K562 (cell line): ENCODE measurements around the gene RPL21. TPM values are rescaled to one million over a fixed set of nuclear protein-coding genes. Genes with fewer than 3 reads are reported as not detected.

ENCODE experiments used
- ATF3 ChIP-seq, 2 experiments: fragments of 450-650 bp in 1 of 2; sonication (generic) in 1 of 2; formaldehyde crosslinking in 1 of 2; IDR thresholded peaks in 1 of 2; conservative IDR thresholded peaks in 1 of 2; 2 replicates each; pipeline versions ENCODE4 v1.6.1 to v1.8.1; 2016 to 2023; ENCODE audit warnings: mild to moderate bottlenecking in 2 of 2, moderate library complexity in 2 of 2, inconsistent platforms in 1 of 2, missing genetic modification reagents in 1 of 2
- ATF7 ChIP-seq: fragments of 450-650 bp; IDR thresholded peaks from 2 replicates; pipeline ENCODE4 v1.7.1; 2014; ENCODE audit warnings: mild to moderate bottlenecking, moderate library complexity
- CBX5 ChIP-seq: IDR thresholded peaks from 2 replicates; pipeline ENCODE4 v1.6.1; 2014; ENCODE audit warnings: low read depth, borderline replicate concordance
- CHD2 ChIP-seq: IDR thresholded peaks from 2 replicates; pipeline ENCODE4 v1.6.1; 2011; ENCODE audit warnings: low read depth, low read length
- HDAC1 ChIP-seq, 2 experiments: fragments of 450-650 bp; IDR thresholded peaks; 2 replicates each; pipeline ENCODE4 v1.6.1; 2016 to 2017; ENCODE audit warnings: inconsistent platforms in 1 of 2, mild to moderate bottlenecking in 1 of 2, moderate library complexity in 1 of 2
- L3MBTL2 ChIP-seq: fragments of 450-650 bp; IDR thresholded peaks from 2 replicates; pipeline ENCODE4 v1.6.1; 2016; ENCODE audit warnings: mild to moderate bottlenecking, moderate library complexity
- MAFG ChIP-seq: fragments of 450-650 bp; conservative IDR thresholded peaks from 2 replicates; pipeline ENCODE4 v1.6.1; 2016; ENCODE audit warnings: missing genetic modification characterization, missing compliant biosample characterization
- MTF1 ChIP-seq: fragments of 250-450 bp; sonication (Bioruptor Pico); IDR thresholded peaks from 2 replicates; pipeline ENCODE4 v1.9.0; 2021; ENCODE audit warnings: moderate library complexity, mild to moderate bottlenecking, inconsistent platforms, borderline replicate concordance
- NR3C1 ChIP-seq: sonication (generic); formaldehyde crosslinking; IDR thresholded peaks from 2 replicates; pipeline ENCODE4 v1.8.1; 2022; ENCODE audit warnings: missing genetic modification reagents
- RNF2 ChIP-seq: sonication (generic); IDR thresholded peaks from 2 replicates; pipeline ENCODE4 v1.6.1; 2016
- SRSF9 ChIP-seq: fragments of 200-400 bp; formaldehyde crosslinking; IDR thresholded peaks from 2 replicates; pipeline ENCODE4 v1.6.1; 2017; ENCODE audit warnings: low read depth, low read length, borderline replicate concordance
- U2AF1 ChIP-seq: fragments of 200-400 bp; formaldehyde crosslinking; optimal IDR thresholded peaks from 2 replicates; pipeline ENCODE3; 2017; ENCODE audit warnings: mild to moderate bottlenecking, low read depth, low read length, moderate library complexity
- YY1 ChIP-seq, 3 experiments: IDR thresholded peaks; 2 replicates each; pipeline ENCODE4 v1.6.1; 2011; ENCODE audit warnings: low read length in 2 of 3, mild to moderate bottlenecking in 2 of 3, moderate library complexity in 2 of 3, borderline replicate concordance in 1 of 3, control low read depth in 1 of 3, low read depth in 1 of 3; ENCODE audit not compliant: insufficient read depth in 3 of 3, insufficient replicate concordance in 2 of 3, control insufficient read depth in 1 of 3, insufficient read length in 1 of 3; ENCODE audit errors: extremely low read depth in 1 of 3
- ZC3H4 ChIP-seq: sonication (generic); formaldehyde crosslinking; IDR thresholded peaks from 2 replicates; pipeline ENCODE4 v1.9.0; 2021; ENCODE audit warnings: missing genetic modification reagents, borderline replicate concordance
- polyA plus RNA-seq, 8 experiments: library from polyadenylated mRNA; depleted of rRNA in 4 of 8; stranded (reverse) in 5 of 8; unstranded in 3 of 8; fragments of >200 nt; fragmentation: Nextera tagmentation in 2 of 8; fragmentation: Illumina TruSeq in 1 of 8; extraction: Ambion mirVana in 2 of 8; extraction: Trizol in 1 of 8; gene quantifications; 2 replicates each; pipeline versions ENCODE4 v1.2.1 to v1.2.3, GENCODE V29; 2011 to 2014; ENCODE audit warnings: inconsistent platforms in 1 of 8, missing spikeins in 1 of 8
- total RNA-seq, 7 experiments: library from RNA; depleted of rRNA in 6 of 7; stranded (reverse); fragments of >200 nt in 6 of 7; fragmentation: Illumina TruSeq in 2 of 7; extraction: Trizol in 2 of 7; gene quantifications; 2 replicates each; pipeline versions ENCODE4 v1.2.1 to v1.2.3, GENCODE V29; 2011 to 2021; ENCODE audit warnings: low replicate concordance in 1 of 7
- TF ChIP-seq, protein P1 (sequence below), 2 experiments: IDR thresholded peaks in 1 of 2; conservative IDR thresholded peaks in 1 of 2; 2 replicates each; pipeline ENCODE4 v1.6.1; 2016; ENCODE audit warnings: low read depth in 2 of 2, mild to moderate bottlenecking in 1 of 2, missing compliant biosample characterization in 1 of 2, missing genetic modification characterization in 1 of 2, moderate library complexity in 1 of 2
- TF ChIP-seq, protein P2 (sequence below): fragments of 450-650 bp; IDR thresholded peaks from 2 replicates; pipeline ENCODE4 v1.6.1; 2017; ENCODE audit warnings: antibody characterized with exemption, mild to moderate bottlenecking
- TF ChIP-seq, protein P3 (sequence below): fragments of 250-450 bp; sonication (Bioruptor Pico); IDR thresholded peaks from 2 replicates; pipeline ENCODE4 v1.8.0; 2021; ENCODE audit warnings: borderline replicate concordance, mild to moderate bottlenecking, moderate library complexity; ENCODE audit not compliant: poor library complexity, severe bottlenecking

Gene RPL21
- total and polyA plus RNA-seq, 9 of the 15 experiments (the other 6 are each of a cell fraction or from before 2014, with no cell fraction given) = 622 to 4,203 (median 1,676) TPM

DNA sequence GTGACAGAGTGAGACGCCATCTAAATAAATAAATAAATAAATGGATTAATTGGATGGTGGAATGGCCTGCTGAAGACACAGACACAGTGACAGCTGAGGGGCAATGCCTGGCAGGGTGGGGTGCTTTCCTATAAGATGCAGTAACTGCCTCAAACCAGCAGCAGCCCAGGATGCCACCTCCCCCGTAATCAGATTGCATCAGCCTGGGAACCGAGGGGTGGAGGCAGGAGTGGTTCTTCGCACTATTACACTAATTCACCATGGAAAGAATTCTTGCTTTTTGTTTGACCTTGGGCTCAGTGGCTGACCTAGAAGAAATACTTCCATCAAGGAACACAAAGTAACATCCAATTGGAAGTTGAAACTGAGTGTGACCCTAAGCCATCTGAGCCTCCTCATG, 48.2 kb upstream of the RPL21 start (continued):
- TF ChIP-seq L3MBTL2 (peak; percentile 40; the same call in 1 of the 2 replicates), ATF7 (no peak), CHD2 (no peak), MTF1 (CRISPR knock-in tag) (no peak), HDAC1 (IDR thresholded peaks at IDR 0.05) (no peak), SRSF9 (no peak), CBX5 (no peak), ATF3 (IDR thresholded peaks at IDR 0.05) (peak; percentile 54; the same call in 1 of the 2 replicates), ATF3 (CRISPR knock-in tag; conservative IDR thresholded peaks at IDR 0.05) (no peak), NR3C1 (CRISPR knock-in tag) (no peak), RNF2 (no peak), MAFG (tag) (no peak), YY1 (IDR thresholded peaks at IDR 0.05; ENCODE audit: borderline replicate concordance in 1 of 3, control insufficient read depth in 1 of 3, extremely low read depth in 1 of 3, insufficient read depth in 3 of 3, insufficient read length in 1 of 3, insufficient replicate concordance in 2 of 3, low read depth in 1 of 3, low read length in 2 of 3) (no peak), U2AF1 (no peak), ZC3H4 (no peak)
- TF ChIP-seq, protein P1, sequence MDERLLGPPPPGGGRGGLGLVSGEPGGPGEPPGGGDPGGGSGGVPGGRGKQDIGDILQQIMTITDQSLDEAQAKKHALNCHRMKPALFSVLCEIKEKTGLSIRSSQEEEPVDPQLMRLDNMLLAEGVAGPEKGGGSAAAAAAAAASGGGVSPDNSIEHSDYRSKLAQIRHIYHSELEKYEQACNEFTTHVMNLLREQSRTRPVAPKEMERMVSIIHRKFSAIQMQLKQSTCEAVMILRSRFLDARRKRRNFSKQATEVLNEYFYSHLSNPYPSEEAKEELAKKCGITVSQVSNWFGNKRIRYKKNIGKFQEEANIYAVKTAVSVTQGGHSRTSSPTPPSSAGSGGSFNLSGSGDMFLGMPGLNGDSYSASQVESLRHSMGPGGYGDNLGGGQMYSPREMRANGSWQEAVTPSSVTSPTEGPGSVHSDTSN (CRISPR knock-in tag; IDR thresholded peaks at IDR 0.05; ENCODE audit: low read depth) = no peak
- TF ChIP-seq, protein P1 (tag; conservative IDR thresholded peaks at IDR 0.05; ENCODE audit: low read depth) = no peak
- TF ChIP-seq, protein P2, sequence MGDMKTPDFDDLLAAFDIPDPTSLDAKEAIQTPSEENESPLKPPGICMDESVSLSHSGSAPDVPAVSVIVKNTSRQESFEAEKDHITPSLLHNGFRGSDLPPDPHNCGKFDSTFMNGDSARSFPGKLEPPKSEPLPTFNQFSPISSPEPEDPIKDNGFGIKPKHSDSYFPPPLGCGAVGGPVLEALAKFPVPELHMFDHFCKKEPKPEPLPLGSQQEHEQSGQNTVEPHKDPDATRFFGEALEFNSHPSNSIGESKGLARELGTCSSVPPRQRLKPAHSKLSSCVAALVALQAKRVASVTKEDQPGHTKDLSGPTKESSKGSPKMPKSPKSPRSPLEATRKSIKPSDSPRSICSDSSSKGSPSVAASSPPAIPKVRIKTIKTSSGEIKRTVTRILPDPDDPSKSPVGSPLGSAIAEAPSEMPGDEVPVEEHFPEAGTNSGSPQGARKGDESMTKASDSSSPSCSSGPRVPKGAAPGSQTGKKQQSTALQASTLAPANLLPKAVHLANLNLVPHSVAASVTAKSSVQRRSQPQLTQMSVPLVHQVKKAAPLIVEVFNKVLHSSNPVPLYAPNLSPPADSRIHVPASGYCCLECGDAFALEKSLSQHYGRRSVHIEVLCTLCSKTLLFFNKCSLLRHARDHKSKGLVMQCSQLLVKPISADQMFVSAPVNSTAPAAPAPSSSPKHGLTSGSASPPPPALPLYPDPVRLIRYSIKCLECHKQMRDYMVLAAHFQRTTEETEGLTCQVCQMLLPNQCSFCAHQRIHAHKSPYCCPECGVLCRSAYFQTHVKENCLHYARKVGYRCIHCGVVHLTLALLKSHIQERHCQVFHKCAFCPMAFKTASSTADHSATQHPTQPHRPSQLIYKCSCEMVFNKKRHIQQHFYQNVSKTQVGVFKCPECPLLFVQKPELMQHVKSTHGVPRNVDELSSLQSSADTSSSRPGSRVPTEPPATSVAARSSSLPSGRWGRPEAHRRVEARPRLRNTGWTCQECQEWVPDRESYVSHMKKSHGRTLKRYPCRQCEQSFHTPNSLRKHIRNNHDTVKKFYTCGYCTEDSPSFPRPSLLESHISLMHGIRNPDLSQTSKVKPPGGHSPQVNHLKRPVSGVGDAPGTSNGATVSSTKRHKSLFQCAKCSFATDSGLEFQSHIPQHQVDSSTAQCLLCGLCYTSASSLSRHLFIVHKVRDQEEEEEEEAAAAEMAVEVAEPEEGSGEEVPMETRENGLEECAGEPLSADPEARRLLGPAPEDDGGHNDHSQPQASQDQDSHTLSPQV = 0 out of 2 replicates have a peak, but pooled peaks have one; percentile 13
- TF ChIP-seq, protein P3, sequence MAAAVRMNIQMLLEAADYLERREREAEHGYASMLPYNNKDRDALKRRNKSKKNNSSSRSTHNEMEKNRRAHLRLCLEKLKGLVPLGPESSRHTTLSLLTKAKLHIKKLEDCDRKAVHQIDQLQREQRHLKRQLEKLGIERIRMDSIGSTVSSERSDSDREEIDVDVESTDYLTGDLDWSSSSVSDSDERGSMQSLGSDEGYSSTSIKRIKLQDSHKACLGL (CRISPR knock-in tag) = no peak
